H1 (cell line): ENCODE results near the gene SLC13A1. TPM values are rescaled to one million over a fixed set of nuclear protein-coding genes. Genes with fewer than 3 reads are reported as not detected.

Experiments
- CTCF ChIA-PET: fragments of 300-600 bp; sonication (Branson Sonifier 250); formaldehyde crosslinking; loops from one replicate; lab custom pipeline; 2021; ENCODE audit not compliant: partially characterized antibody; lab: Charles Lee
- POLR2A ChIA-PET: fragments of 300-600 bp; sonication (Branson Sonifier 250); formaldehyde crosslinking; loops from one replicate; lab custom pipeline; 2021; ENCODE audit warnings: inconsistent platforms; ENCODE audit not compliant: partially characterized antibody; lab: Charles Lee
- DNase-seq, 2 experiments: peaks; one replicate each; pipeline versions ENCODE4 v3.0.0 to v3.0.0-alpha.2; 2010 to 2022; ENCODE audit warnings: low spot score in 2 of 2, low read depth in 1 of 2, mixed read lengths in 1 of 2
- FAIRE-seq: peaks from 2 replicates; lab custom pipeline; 2011; peaks lifted over from hg19 to GRCh38; lab: Jason Lieb, UNC
- H2AFZ ChIP-seq: 2 replicates; pipeline ENCODE4 v1.8.1; 2012; ENCODE audit warnings: low read length, inconsistent platforms
- H2AK5ac ChIP-seq: 2 replicates; pipeline ENCODE4 v1.6.1; 2013; ENCODE audit warnings: low read depth, low read length
- H2BK120ac ChIP-seq: replicated peaks from 2 replicates; pipeline ENCODE3; 2013; ENCODE audit warnings: low read depth, low read length, inconsistent platforms
- H2BK12ac ChIP-seq: 2 replicates; pipeline ENCODE4 v1.6.1; 2013; ENCODE audit warnings: low read depth, low read length
- H2BK15ac ChIP-seq: 2 replicates; pipeline ENCODE4 v1.6.1; 2013; ENCODE audit warnings: low read length
- H2BK20ac ChIP-seq: 2 replicates; pipeline ENCODE4 v1.6.1; 2013; ENCODE audit warnings: low read length
- H2BK5ac ChIP-seq: 2 replicates; pipeline ENCODE4 v1.6.1; 2013; ENCODE audit warnings: low read depth, low read length
- H3K14ac ChIP-seq: 2 replicates; pipeline ENCODE4 v1.6.1; 2013; ENCODE audit warnings: inconsistent platforms; ENCODE audit not compliant: insufficient read length
- H3K18ac ChIP-seq: 2 replicates; pipeline ENCODE4 v1.6.1; 2013; ENCODE audit warnings: low read length; ENCODE audit errors: extremely low read depth
- H3K23ac ChIP-seq: 2 replicates; pipeline ENCODE4 v1.6.1; 2013; ENCODE audit warnings: inconsistent platforms; ENCODE audit not compliant: insufficient read length
- H3K23me2 ChIP-seq: 2 replicates; pipeline ENCODE4 v1.6.1; 2013; ENCODE audit warnings: low read depth, low read length
- H3K27ac ChIP-seq: 2 replicates; pipeline ENCODE4 v1.6.1; 2011; ENCODE audit warnings: low read depth, low read length, inconsistent platforms
- H3K27me3 ChIP-seq, 4 experiments: replicated peaks in 1 of 4; 1 replicate in 1 of 4; 2 replicates in 3 of 4; pipeline versions ENCODE4 v1.6.1 to v1.8.1; 2011 to 2013; ENCODE audit warnings: low read length in 3 of 4, mild to moderate bottlenecking in 3 of 4, inconsistent platforms in 2 of 4, mixed read lengths in 2 of 4, moderate library complexity in 1 of 4; ENCODE audit not compliant: control insufficient read depth in 3 of 4, insufficient read depth in 3 of 4; ENCODE audit errors: extremely low read depth in 1 of 4
- H3K36me3 ChIP-seq, 4 experiments: 2 replicates each; pipeline versions ENCODE4 v1.6.1 to v1.8.1; 2011 to 2013; ENCODE audit warnings: mild to moderate bottlenecking in 4 of 4, low read length in 3 of 4, moderate library complexity in 2 of 4, control low read depth in 1 of 4, inconsistent platforms in 1 of 4; ENCODE audit not compliant: insufficient read depth in 4 of 4, control insufficient read depth in 2 of 4
- H3K4ac ChIP-seq: replicated peaks from 2 replicates; pipeline ENCODE3; 2013; ENCODE audit warnings: low read length, low read depth, mixed read lengths, inconsistent platforms; ENCODE audit not compliant: insufficient read length
- H3K4me1 ChIP-seq, 4 experiments: replicated peaks in 1 of 4; 1 replicate in 1 of 4; 2 replicates in 3 of 4; pipeline versions ENCODE4 v1.6.1 to v1.8.1; 2011 to 2013; ENCODE audit warnings: low read length in 3 of 4, inconsistent platforms in 2 of 4, mixed read lengths in 1 of 4; ENCODE audit not compliant: insufficient read depth in 4 of 4, control insufficient read depth in 3 of 4
- H3K4me2 ChIP-seq, 2 experiments: 2 replicates each; pipeline versions ENCODE4 v1.6.1 to v1.8.1; 2011 to 2013; ENCODE audit warnings: low read depth in 2 of 2, low read length in 2 of 2, control low read depth in 1 of 2, inconsistent platforms in 1 of 2, mild to moderate bottlenecking in 1 of 2; ENCODE audit not compliant: insufficient read depth in 1 of 2
- H3K4me3 ChIP-seq, 4 experiments: fragments of 200-600, 300-600 bp in 1 of 4; sonication (generic), shearing (Covaris generic), sonication (Bioruptor Twin) in 1 of 4; 2 replicates each; pipeline versions ENCODE4 v1.5.1 to v1.8.1; 2011 to 2016; ENCODE audit warnings: low read length in 4 of 4, low read depth in 3 of 4, control low read depth in 2 of 4, inconsistent platforms in 2 of 4, mild to moderate bottlenecking in 2 of 4, mixed read lengths in 1 of 4, moderate library complexity in 1 of 4; ENCODE audit not compliant: insufficient read depth in 2 of 4; ENCODE audit errors: extremely low read depth in 1 of 4
- H3K56ac ChIP-seq: replicated peaks from 2 replicates; pipeline ENCODE3; 2013; ENCODE audit warnings: low read depth, mild to moderate bottlenecking, mixed read lengths, low read length, inconsistent platforms; ENCODE audit not compliant: insufficient read length
- H3K79me1 ChIP-seq: 2 replicates; pipeline ENCODE4 v1.6.1; 2013; ENCODE audit warnings: low read depth, low read length, control low read depth
- H3K79me2 ChIP-seq, 2 experiments: 2 replicates each; pipeline versions ENCODE4 v1.6.1 to v1.8.1; 2012 to 2013; ENCODE audit warnings: low read length in 2 of 2, mild to moderate bottlenecking in 2 of 2, inconsistent platforms in 1 of 2; ENCODE audit not compliant: insufficient read depth in 2 of 2, control insufficient read depth in 1 of 2
- H3K9ac ChIP-seq, 4 experiments: replicated peaks in 1 of 4; 1 replicate in 1 of 4; 2 replicates in 3 of 4; pipeline versions ENCODE4 v1.6.1 to v1.8.1; 2011 to 2013; ENCODE audit warnings: low read depth in 3 of 4, low read length in 3 of 4, control low read depth in 2 of 4, mild to moderate bottlenecking in 2 of 4, moderate library complexity in 2 of 4, inconsistent platforms in 1 of 4; ENCODE audit errors: extremely low read depth in 1 of 4
- H3K9me3 ChIP-seq, 2 experiments: 2 replicates each; pipeline versions ENCODE4 v1.6.1 to v1.8.1; 2012 to 2013; ENCODE audit warnings: mild to moderate bottlenecking in 2 of 2, moderate library complexity in 2 of 2, control low read depth in 1 of 2, inconsistent platforms in 1 of 2, low read depth in 1 of 2, low read length in 1 of 2, mixed read lengths in 1 of 2; ENCODE audit not compliant: insufficient read depth in 2 of 2
- H4K20me1 ChIP-seq, 2 experiments: replicated peaks in 1 of 2; 2 replicates each; pipeline versions ENCODE3 to v1.8.1; 2011 to 2013; ENCODE audit warnings: inconsistent platforms in 2 of 2, low read length in 2 of 2, mild to moderate bottlenecking in 1 of 2; ENCODE audit not compliant: insufficient read depth in 2 of 2, control insufficient read depth in 1 of 2
- H4K5ac ChIP-seq: 2 replicates; pipeline ENCODE4 v1.6.1; 2013; ENCODE audit warnings: low read length, low read depth, mixed read lengths, inconsistent platforms; ENCODE audit not compliant: insufficient read length
- H4K8ac ChIP-seq: 2 replicates; pipeline ENCODE4 v1.8.0; 2013; ENCODE audit warnings: mild to moderate bottlenecking, moderate library complexity, low read length, inconsistent platforms; ENCODE audit not compliant: insufficient read depth; ENCODE audit errors: extremely low read depth
- H4K91ac ChIP-seq: replicated peaks from 2 replicates; pipeline ENCODE3; 2013; ENCODE audit warnings: low read length, mixed read lengths, inconsistent platforms; ENCODE audit not compliant: insufficient read length
- BCL11A ChIP-seq, 2 experiments: IDR thresholded peaks; one replicate each; pipeline ENCODE4 v1.6.1; 2011; ENCODE audit warnings: low read depth in 2 of 2, low read length in 2 of 2, mild to moderate bottlenecking in 2 of 2
- CREB1 ChIP-seq: IDR thresholded peaks from 2 replicates; pipeline ENCODE4 v1.6.1; 2012; ENCODE audit warnings: inconsistent platforms
- CTBP2 ChIP-seq: IDR thresholded peaks from 2 replicates; pipeline ENCODE4 v1.7.0; 2011; ENCODE audit warnings: borderline replicate concordance, mild to moderate bottlenecking, moderate library complexity, mixed read lengths, low read length; ENCODE audit not compliant: insufficient read depth, insufficient read length
- KDM4A ChIP-seq: IDR thresholded peaks from one replicate; pipeline ENCODE4 v1.7.1; 2012; ENCODE audit warnings: low read depth, mild to moderate bottlenecking, moderate library complexity, low read length, inconsistent platforms; ENCODE audit not compliant: severe bottlenecking
- PHF8 ChIP-seq: fragments of 200-600 bp; sonication (generic); conservative IDR thresholded peaks from 2 replicates; pipeline ENCODE4 v1.7.1; 2012; ENCODE audit warnings: low read depth, mild to moderate bottlenecking, inconsistent platforms, low read length, moderate library complexity
- RXRA ChIP-seq: IDR thresholded peaks from 2 replicates; pipeline ENCODE4 v1.6.1; 2011; ENCODE audit warnings: low read depth, mild to moderate bottlenecking, low read length, moderate library complexity; ENCODE audit not compliant: insufficient read depth
- SP2 ChIP-seq: IDR thresholded peaks from 2 replicates; pipeline ENCODE4 v1.6.1; 2012; ENCODE audit warnings: mild to moderate bottlenecking, low read length, inconsistent platforms
- SRF ChIP-seq: IDR thresholded peaks from 2 replicates; pipeline ENCODE4 v1.6.1; 2011; ENCODE audit warnings: mild to moderate bottlenecking, low read depth, low read length, moderate library complexity
- TCF12 ChIP-seq: IDR thresholded peaks from 2 replicates; pipeline ENCODE4 v1.6.1; 2011; ENCODE audit warnings: low read depth, mild to moderate bottlenecking, low read length
- YY1 ChIP-seq: IDR thresholded peaks from 2 replicates; pipeline ENCODE4 v1.6.1; 2011; ENCODE audit warnings: low read depth, mild to moderate bottlenecking, low read length
- WGBS, 2 experiments: shearing (Covaris generic) in 1 of 2; methylation state at CpG; one replicate each; pipeline versions ENCODE4 v1.1.6 to v1.1.7; 2013 to 2015; ENCODE audit warnings: low lambda C conversion rate in 2 of 2, mixed read lengths in 2 of 2, inconsistent platforms in 1 of 2, low coverage in 1 of 2, missing lambda C conversion rate in 1 of 2; ENCODE audit not compliant: insufficient replicate concordance in 2 of 2, insufficient coverage in 1 of 2, insufficient read length in 1 of 2; ENCODE audit errors: extremely low coverage in 1 of 2, missing lambda C conversion rate in 1 of 2; 5-methylcytosine and 5-hydroxymethylcytosine counted together
- polyA plus RNA-seq, 7 experiments: library from polyadenylated mRNA; depleted of rRNA in 3 of 7; stranded (reverse) in 5 of 7; unstranded in 2 of 7; fragments of >200 nt in 5 of 7; fragments of 200-250 nt in 2 of 7; gene quantifications; 1 replicate in 5 of 7; 2 replicates in 1 of 7; 4 replicates in 1 of 7; pipeline versions ENCODE4 v1.2.1 to v1.2.3, GENCODE V29; 2011 to 2013; ENCODE audit warnings: missing spikeins in 2 of 7, mixed read lengths in 2 of 7
- total RNA-seq: library from RNA; stranded (reverse); fragmentation: NEBNext Ultra II Directional; extraction: Animal tissue kit (Norgen Biotek cat#: 25700); gene quantifications from 2 replicates; pipeline ENCODE4 v1.2.1, GENCODE V29; 2021

Gene SLC13A1
- total and polyA plus RNA-seq, 2 of the 8 experiments (the other 6 are each of a cell fraction or from before 2014, with no cell fraction given): not detected

DNA sequence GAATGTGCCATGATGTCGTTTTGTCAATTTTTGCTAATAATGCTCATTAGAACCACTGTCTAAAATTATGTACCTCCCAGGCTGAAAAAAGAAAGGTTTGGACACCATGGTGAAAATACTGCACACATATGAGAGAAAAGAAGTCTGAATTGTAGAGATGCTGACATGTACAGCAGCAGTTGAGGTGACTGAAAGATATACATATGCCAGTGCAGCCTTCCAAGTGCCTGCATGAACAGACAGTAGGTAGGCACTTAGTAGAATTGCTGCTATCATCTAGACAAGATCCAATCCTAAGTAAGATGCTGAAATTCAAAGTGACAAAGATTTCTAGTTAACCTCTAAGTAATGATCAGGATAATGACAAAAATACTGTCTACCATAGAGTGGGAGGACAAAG is 86.9 kb downstream of the SLC13A1 start:
- ChIA-PET POLR2A (no interaction called here), CTCF (no interaction called here)
- no peak overlapping the region for H4K8ac ChIP-seq
- no peak overlapping the region for H3K18ac ChIP-seq
- no peak overlapping the region for H3K14ac ChIP-seq
- H3K9ac ChIP-seq: no peak overlapping the region
- H2BK20ac ChIP-seq: no peak overlapping the region
- H3K27me3 ChIP-seq: no peaks in the 10 kb centered on the region
- no peak overlapping the region for H2BK5ac ChIP-seq
- no peak overlapping the region for H3K4ac ChIP-seq
- WGBS, 2 experiments: 95% methylated on average over 1 of the region's 1 CpG; no CpG with 5 or more reads in 1 of the 2 experiments
- H3K4me1 ChIP-seq: peaks cover 0 to 4% (median 3%) of the 10 kb centered on the region in 4 experiments; a peak in 2 of 7 replicates
- no peak overlapping the region for H3K56ac ChIP-seq
- TF ChIP-seq CTBP2 (no peak), SRF (no peak), YY1 (no peak), CREB1 (no peak), RXRA (no peak), KDM4A (no peak), SP2 (no peak), PHF8 (no peak), BCL11A (IDR thresholded peaks at IDR 0.05; ENCODE audit: low read depth in 2 of 2, low read length in 2 of 2) (no peak), TCF12 (no peak)
- H2BK15ac ChIP-seq: no peak overlapping the region
- no peak overlapping the region for H2BK120ac ChIP-seq
- H4K5ac ChIP-seq: no peak overlapping the region
- H2AK5ac ChIP-seq: no peak overlapping the region
- no peak overlapping the region for H3K4me3 ChIP-seq
- no peaks in the 10 kb centered on the region for H4K20me1 ChIP-seq
- peaks cover 0 to 5% of the 10 kb centered on the region in 2 experiments; a peak in 1 of 4 replicates for H3K9me3 ChIP-seq
- no peak overlapping the region for H4K91ac ChIP-seq
- no peak overlapping the region for H3K4me2 ChIP-seq
- no peaks in the 10 kb centered on the region for H3K36me3 ChIP-seq
- H2BK12ac ChIP-seq: no peak overlapping the region
- H3K27ac ChIP-seq: no peak overlapping the region
- no peaks in the 10 kb centered on the region for H3K79me1 ChIP-seq
- H3K79me2 ChIP-seq: no peaks in the 10 kb centered on the region
- no peaks in the 10 kb centered on the region for H3K23me2 ChIP-seq
- DNase-seq (no peak), FAIRE-seq (no peak)
- no peak overlapping the region for H3K23ac ChIP-seq
- H2AFZ ChIP-seq: no peak overlapping the region
